GM21717 (cell line): Measurements from ENCODE around the gene RYK.

Source experiments
- ATAC-seq: cut with Tn5 transposase; IDR thresholded peaks from one replicate; pipeline ENCODE4 v1.9.1; 2021; ENCODE audit warnings: mild to moderate bottlenecking, moderate library complexity; ENCODE audit not compliant: unreplicated experiment

RYK gene

GRCh38 chr3:134155446-134155845, 95.2 kb downstream of the RYK start:
- no peak for ATAC-seq

- no peak for ATAC-seq
Measured at GRCh38 chr3:134153761-134154160, 96.9 kb downstream of the RYK start.

GRCh38 chr3:134150476-134150875, 100.2 kb downstream of the RYK start:
- ATAC-seq: no peak

- ATAC-seq: no peak
Measured at GRCh38 chr3:134149286-134149685, 101.4 kb downstream of the RYK start.

- no peak for ATAC-seq
Measured at GRCh38 chr3:134148534-134148933, 102.1 kb downstream of the RYK start.

- ATAC-seq: no peak
Measured at GRCh38 chr3:134147411-134147810, 103.2 kb downstream of the RYK start.

- no peak for ATAC-seq
Measured at GRCh38 chr3:134146666-134147065, 104.0 kb downstream of the RYK start.

GRCh38 chr3:134145183-134145582, 105.5 kb downstream of the RYK start:
- ATAC-seq: no peak

GRCh38 chr3:134144694-134145093, 106.0 kb downstream of the RYK start:
- no peak for ATAC-seq

GRCh38 chr3:134143828-134144401, 106.7 kb downstream of the RYK start:
- ATAC-seq: no peak

- no peak for ATAC-seq
Measured at GRCh38 chr3:134136604-134137003, 114.1 kb downstream of the RYK start.

GRCh38 chr3:134134698-134135415, 115.8 kb downstream of the RYK start:
- ATAC-seq: no peak

GRCh38 chr3:134134240-134134639, 116.4 kb downstream of the RYK start:
- no peak for ATAC-seq

- ATAC-seq: no peak
Measured at GRCh38 chr3:134132961-134133360, 117.7 kb downstream of the RYK start.

GRCh38 chr3:134126153-134126552, 124.5 kb downstream of the RYK start:
- no peak for ATAC-seq

GRCh38 chr3:134114726-134115125, 135.9 kb downstream of the RYK start:
- ATAC-seq: no peak

GRCh38 chr3:134111616-134112015, 139.0 kb downstream of the RYK start:
- ATAC-seq: no peak

GRCh38 chr3:134110963-134111362, 139.7 kb downstream of the RYK start:
- no peak for ATAC-seq
